Prostate gland (tissue), 2 donors: ENCODE results near the gene TMEM240.

Experiments
- POLR2A ChIP-seq: fragments of 450-650 bp; IDR thresholded peaks from one replicate; pipeline ENCODE4 v1.6.1; 2016; ENCODE audit warnings: antibody characterized with exemption, mild to moderate bottlenecking
- POLR2AphosphoS5 ChIP-seq: sonication (generic); formaldehyde crosslinking; IDR thresholded peaks from one replicate; pipeline ENCODE4 v1.6.1; 2017; ENCODE audit warnings: antibody characterized with exemption
- TF ChIP-seq, protein P1 (sequence below), 4 experiments: fragments of 200-600 bp in 2 of 4; fragments of 450-650 bp in 2 of 4; sonication (generic) in 2 of 4; IDR thresholded peaks; 1 replicate in 3 of 4; 2 replicates in 1 of 4; pipeline ENCODE4 v1.5.1; 2016 to 2019; ENCODE audit warnings: antibody characterized with exemption in 4 of 4, mild to moderate bottlenecking in 2 of 4, moderate library complexity in 2 of 4

DNA sequence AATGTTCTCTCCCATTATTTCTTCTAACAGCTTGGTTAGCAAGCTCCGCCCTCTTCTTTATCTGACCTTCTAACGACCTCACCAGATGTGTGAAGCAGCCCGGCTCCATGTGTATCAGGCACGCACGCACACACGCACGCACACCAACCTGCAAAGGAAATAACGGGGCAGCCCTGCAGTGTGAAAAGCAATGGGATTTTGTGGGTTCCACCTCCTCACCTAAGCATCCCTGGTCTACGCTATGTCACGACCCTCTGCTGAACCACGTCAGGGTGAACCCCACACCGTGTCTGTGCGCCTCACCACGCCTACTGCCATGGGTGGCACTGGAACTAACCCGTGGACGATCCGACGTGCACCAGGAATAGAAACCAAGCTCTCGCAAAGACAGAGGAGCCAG, 23.8 kb upstream of the TMEM240 start:
- TF ChIP-seq, protein P1, sequence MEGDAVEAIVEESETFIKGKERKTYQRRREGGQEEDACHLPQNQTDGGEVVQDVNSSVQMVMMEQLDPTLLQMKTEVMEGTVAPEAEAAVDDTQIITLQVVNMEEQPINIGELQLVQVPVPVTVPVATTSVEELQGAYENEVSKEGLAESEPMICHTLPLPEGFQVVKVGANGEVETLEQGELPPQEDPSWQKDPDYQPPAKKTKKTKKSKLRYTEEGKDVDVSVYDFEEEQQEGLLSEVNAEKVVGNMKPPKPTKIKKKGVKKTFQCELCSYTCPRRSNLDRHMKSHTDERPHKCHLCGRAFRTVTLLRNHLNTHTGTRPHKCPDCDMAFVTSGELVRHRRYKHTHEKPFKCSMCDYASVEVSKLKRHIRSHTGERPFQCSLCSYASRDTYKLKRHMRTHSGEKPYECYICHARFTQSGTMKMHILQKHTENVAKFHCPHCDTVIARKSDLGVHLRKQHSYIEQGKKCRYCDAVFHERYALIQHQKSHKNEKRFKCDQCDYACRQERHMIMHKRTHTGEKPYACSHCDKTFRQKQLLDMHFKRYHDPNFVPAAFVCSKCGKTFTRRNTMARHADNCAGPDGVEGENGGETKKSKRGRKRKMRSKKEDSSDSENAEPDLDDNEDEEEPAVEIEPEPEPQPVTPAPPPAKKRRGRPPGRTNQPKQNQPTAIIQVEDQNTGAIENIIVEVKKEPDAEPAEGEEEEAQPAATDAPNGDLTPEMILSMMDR (IDR thresholded peaks at IDR 0.05): no peak
- no peak for TF ChIP-seq POLR2A
- no peak for TF ChIP-seq POLR2AphosphoS5
